K562 (cell line): ENCODE measurements around the gene STX12. TPM values are rescaled to one million over a fixed set of nuclear protein-coding genes. Genes with fewer than 3 reads are reported as not detected.

ENCODE experiments used
- ATAC-seq: fragments of 200-7000 bp; cut with Tn5 transposase; 3 replicates; pipeline ENCODE4 v1.9.1; 2020; ENCODE audit warnings: moderate library complexity
- BruUV-seq: library from RNA; stranded (reverse); fragments of 400-500 nt; replicated peaks from 2 replicates; lab custom pipeline; 2021; lab: Mats Ljungman, UMichigan
- CTCF ChIA-PET: fragments of 300-600 bp; formaldehyde crosslinking; extraction: SDS; loops from one replicate; lab custom pipeline; 2021; ENCODE audit warnings: low intra/inter-chr PET ratio; lab: Yijun Ruan, JAX
- POLR2A ChIA-PET: fragments of 300-600, 350-650 bp; sonication (Branson Sonifier 250); formaldehyde crosslinking; extraction: SDS; loops from one replicate; lab custom pipeline; 2021; ENCODE audit warnings: antibody characterized with exemption, inconsistent platforms; lab: Yijun Ruan, JAX
- DNase-seq, 4 experiments: peaks; one replicate each; pipeline versions ENCODE4 v3.0.0 to v3.0.0-alpha.2; 2011 to 2018; ENCODE audit warnings: low spot score in 3 of 4, mixed read lengths in 3 of 4; ENCODE audit errors: extremely low read depth in 1 of 4
- FAIRE-seq: peaks from 2 replicates; lab custom pipeline; 2011; peaks lifted over from hg19 to GRCh38; lab: Jason Lieb, UNC
- H2AFZ ChIP-seq: 2 replicates; pipeline ENCODE4 v1.6.0; 2011; ENCODE audit warnings: low read depth, low read length, control low read depth, inconsistent platforms
- H3K27ac ChIP-seq: fragments of 200-600 bp; 3 replicates; pipeline ENCODE4 v1.8.0; 2011; ENCODE audit warnings: low read depth, mild to moderate bottlenecking, control low read depth, inconsistent platforms, low read length, moderate library complexity, mixed read lengths; ENCODE audit errors: extremely low read depth
- H3K27me3 ChIP-seq, 2 experiments: fragments of 300-600 bp in 1 of 2; 2 replicates in 1 of 2; 3 replicates in 1 of 2; pipeline versions ENCODE4 v1.6.0 to v1.8.0; 2011; ENCODE audit warnings: inconsistent platforms in 2 of 2, low read length in 2 of 2, mild to moderate bottlenecking in 1 of 2, mixed read lengths in 1 of 2, moderate library complexity in 1 of 2; ENCODE audit not compliant: control insufficient read depth in 2 of 2, insufficient read depth in 2 of 2
- H3K36me3 ChIP-seq: fragments of 300-600 bp; 3 replicates; pipeline ENCODE4 v1.8.0; 2011; ENCODE audit warnings: mild to moderate bottlenecking, low read length, inconsistent platforms; ENCODE audit not compliant: control insufficient read depth, insufficient read depth
- H3K4me1 ChIP-seq, 2 experiments: fragments of 200-600 bp in 1 of 2; replicated peaks in 1 of 2; 2 replicates in 1 of 2; 3 replicates in 1 of 2; pipeline versions ENCODE4 v1.5.1 to v1.8.0; 2011; ENCODE audit warnings: inconsistent platforms in 2 of 2, low read length in 2 of 2, mild to moderate bottlenecking in 1 of 2, mixed read lengths in 1 of 2, moderate library complexity in 1 of 2; ENCODE audit not compliant: control insufficient read depth in 2 of 2, insufficient read depth in 2 of 2
- H3K4me2 ChIP-seq: 2 replicates; pipeline ENCODE4 v1.6.1; 2011; ENCODE audit warnings: low read length, control low read depth, inconsistent platforms, mixed read lengths; ENCODE audit not compliant: insufficient read depth
- H3K4me3 ChIP-seq: fragments of 200-600 bp; sonication (generic), shearing (Covaris generic); 2 replicates; pipeline ENCODE4 v1.5.1; 2016; ENCODE audit warnings: control low read depth, inconsistent platforms
- H3K79me2 ChIP-seq: fragments of 200-600 bp; 3 replicates; pipeline ENCODE4 v1.8.0; 2011; ENCODE audit warnings: low read length, inconsistent platforms; ENCODE audit not compliant: control insufficient read depth, insufficient read depth
- H3K9ac ChIP-seq, 2 experiments: 2 replicates each; pipeline versions ENCODE4 v1.6.0 to v1.6.1; 2011; ENCODE audit warnings: low read depth in 2 of 2, low read length in 2 of 2, control low read depth in 1 of 2, inconsistent platforms in 1 of 2, mild to moderate bottlenecking in 1 of 2, mixed read lengths in 1 of 2; ENCODE audit not compliant: insufficient read depth in 1 of 2
- H3K9me1 ChIP-seq: one replicate; pipeline ENCODE4 v1.6.0; 2011; ENCODE audit warnings: inconsistent platforms, mild to moderate bottlenecking, low read length, moderate library complexity; ENCODE audit not compliant: control insufficient read depth, insufficient read depth
- H3K9me3 ChIP-seq: replicated peaks from 2 replicates; pipeline ENCODE4 v1.5.1; 2011; ENCODE audit warnings: low read depth, low read length, inconsistent platforms; ENCODE audit not compliant: control insufficient read depth, insufficient read depth
- H4K20me1 ChIP-seq: replicated peaks from 2 replicates; pipeline ENCODE4 v1.6.1; 2011; ENCODE audit warnings: low read length, inconsistent platforms, mixed read lengths; ENCODE audit not compliant: control insufficient read depth, insufficient read depth
- BRD9 ChIP-seq: fragments of 450-650 bp; IDR thresholded peaks from 2 replicates; pipeline ENCODE4 v1.6.1; 2018; ENCODE audit warnings: low read depth; ENCODE audit not compliant: partially characterized antibody
- CEBPG ChIP-seq, 3 experiments: fragments of 200-800 bp in 1 of 3; sonication (Bioruptor generic) in 1 of 3; sonication (generic) in 1 of 3; formaldehyde crosslinking in 1 of 3; IDR thresholded peaks in 2 of 3; conservative IDR thresholded peaks in 1 of 3; 2 replicates each; pipeline versions ENCODE4 v1.6.1 to v1.8.0; 2016 to 2022; ENCODE audit warnings: missing compliant biosample characterization in 2 of 3, missing genetic modification characterization in 2 of 3, mild to moderate bottlenecking in 1 of 3, missing genetic modification reagents in 1 of 3
- DNMT1 ChIP-seq: fragments of 450-650 bp; IDR thresholded peaks from 2 replicates; pipeline ENCODE4 v1.6.1; 2016; ENCODE audit warnings: antibody characterized with exemption, mild to moderate bottlenecking
- MCM3 ChIP-seq: fragments of 450-650 bp; IDR thresholded peaks from 2 replicates; pipeline ENCODE4 v1.6.1; 2016
- MCM5 ChIP-seq: fragments of 450-650 bp; IDR thresholded peaks from 2 replicates; pipeline ENCODE4 v1.6.1; 2016; ENCODE audit warnings: low read depth
- PRMT5 ChIP-seq: sonication (generic); formaldehyde crosslinking; IDR thresholded peaks from 2 replicates; pipeline ENCODE4 v1.5.0; 2020; ENCODE audit warnings: missing genetic modification reagents
- RBFOX2 ChIP-seq: fragments of 200-400 bp; formaldehyde crosslinking; IDR thresholded peaks from 2 replicates; pipeline ENCODE4 v1.6.1; 2017; ENCODE audit warnings: low read depth, mild to moderate bottlenecking, low read length, moderate library complexity
- RBM17 ChIP-seq: fragments of 200-400 bp; formaldehyde crosslinking; IDR thresholded peaks from 2 replicates; pipeline ENCODE4 v1.6.1; 2017; ENCODE audit warnings: low read depth, mild to moderate bottlenecking, low read length, borderline replicate concordance
- SPI1 ChIP-seq: IDR thresholded peaks from 2 replicates; pipeline ENCODE4 v1.6.1; 2011; ENCODE audit warnings: low read depth, low read length, control low read depth, borderline replicate concordance
- YBX1 ChIP-seq: fragments of 450-650 bp; IDR thresholded peaks from 2 replicates; pipeline ENCODE4 v1.7.1; 2016; ENCODE audit warnings: mild to moderate bottlenecking
- ZBTB11 ChIP-seq, 3 experiments: fragments of 200-800 bp in 1 of 3; fragments of 250-450 bp in 1 of 3; fragments of 450-650 bp in 1 of 3; sonication (Bioruptor Pico) in 1 of 3; sonication (Bioruptor generic) in 1 of 3; formaldehyde crosslinking in 1 of 3; IDR thresholded peaks; 2 replicates each; pipeline versions ENCODE4 v1.6.1 to v1.8.0; 2016 to 2022; ENCODE audit warnings: mild to moderate bottlenecking in 2 of 3, missing genetic modification characterization in 2 of 3, missing compliant biosample characterization in 1 of 3, moderate library complexity in 1 of 3
- ZNF592 ChIP-seq: fragments of 450-650 bp; IDR thresholded peaks from 2 replicates; pipeline ENCODE4 v1.6.1; 2017; ENCODE audit warnings: antibody characterized with exemption, mild to moderate bottlenecking
- ZNF644 ChIP-seq: fragments of 200-800 bp; sonication (Bioruptor generic); IDR thresholded peaks from 2 replicates; pipeline ENCODE4 v1.6.1; 2016; ENCODE audit warnings: low read depth, missing genetic modification characterization, missing compliant biosample characterization
- WGBS: fragments of 100-300 bp; shearing (Covaris generic); methylation state at CpG from one replicate; pipeline ENCODE4 v1.1.6; 2016; ENCODE audit warnings: low coverage, mixed read lengths; ENCODE audit not compliant: insufficient coverage; ENCODE audit errors: missing lambda C conversion rate; 5-methylcytosine and 5-hydroxymethylcytosine counted together
- in situ Hi-C: fragments of 300-500 bp; cut with MboI; formaldehyde crosslinking; loops from 4 replicates; pipeline ENCODE4 v1.15.0; 2018; ENCODE audit warnings: inconsistent platforms, mixed read lengths
- intact Hi-C: fragments of 100-400 bp; cut with micrococcal nuclease; formaldehyde crosslinking; loops from 2 replicates; pipeline ENCODE4 v1.14.2; 2022
- polyA plus RNA-seq, 8 experiments: library from polyadenylated mRNA; depleted of rRNA in 4 of 8; stranded (reverse) in 5 of 8; unstranded in 3 of 8; fragments of >200 nt; fragmentation: Nextera tagmentation in 2 of 8; fragmentation: Illumina TruSeq in 1 of 8; extraction: Ambion mirVana in 2 of 8; extraction: Trizol in 1 of 8; gene quantifications; 2 replicates each; pipeline versions ENCODE4 v1.2.1 to v1.2.3, GENCODE V29; 2011 to 2014; ENCODE audit warnings: inconsistent platforms in 1 of 8, missing spikeins in 1 of 8
- total RNA-seq, 7 experiments: library from RNA; depleted of rRNA in 6 of 7; stranded (reverse); fragments of >200 nt in 6 of 7; fragmentation: Illumina TruSeq in 2 of 7; extraction: Trizol in 2 of 7; gene quantifications; 2 replicates each; pipeline versions ENCODE4 v1.2.1 to v1.2.3, GENCODE V29; 2011 to 2021; ENCODE audit warnings: low replicate concordance in 1 of 7

STX12 gene
- total and polyA plus RNA-seq, 9 of the 15 experiments (the other 6 are each of a cell fraction or from before 2014, with no cell fraction given) = 16.9 to 31.3 (median 25.7) TPM

- H3K9me3 ChIP-seq = no peaks in the 10 kb centered on the region
- ChIA-PET POLR2A (interaction anchor here (0.6 to 1.2 kb wide), 3 partner anchors 11 to 1299 kb away, joined by 3 to 4 read pairs (median 3); no protein-coding TSS in a partner anchor), CTCF (no interaction called here)
- H2AFZ ChIP-seq = no peak overlapping the region
- no peak overlapping the region for H3K4me3 ChIP-seq
- H3K4me1 ChIP-seq = no peaks in the 10 kb centered on the region
- H3K36me3 ChIP-seq = peaks cover 45% of the 10 kb centered on the region
- no peaks in the 10 kb centered on the region for H3K9me1 ChIP-seq
- no peaks in the 10 kb centered on the region for H3K27me3 ChIP-seq
- intact Hi-C loops = no loop called here
- H4K20me1 ChIP-seq = no peaks in the 10 kb centered on the region
- no peak overlapping the region for H3K4me2 ChIP-seq
- 92% methylated on average over 2 of the region's 2 CpGs for WGBS
- no TSS peak for BruUV-seq
- no peak for DNase-seq
- ATAC-seq = no peak
- no peak overlapping the region for H3K27ac ChIP-seq
- no peak for FAIRE-seq
- no peak overlapping the region for H3K9ac ChIP-seq
- H3K79me2 ChIP-seq = no peaks in the 10 kb centered on the region
- in situ Hi-C loops = no loop called here
- no peak for TF ChIP-seq ZNF644 (tag)
- TF ChIP-seq MCM5 = no peak
- no peak for TF ChIP-seq BRD9
- no peak for TF ChIP-seq ZNF592
- no peak for TF ChIP-seq ZBTB11 (CRISPR knock-in tag; IDR thresholded peaks at IDR 0.05)
- no peak for TF ChIP-seq SPI1
- no peak for TF ChIP-seq PRMT5 (CRISPR knock-in tag)
- TF ChIP-seq MCM3 = no peak
- TF ChIP-seq CEBPG (CRISPR knock-in tag; IDR thresholded peaks at IDR 0.05) = no peak
- no peak for TF ChIP-seq CEBPG (tag; conservative IDR thresholded peaks at IDR 0.05 in 1 of 2, IDR thresholded peaks at IDR 0.05 in 1 of 2)
- TF ChIP-seq RBFOX2 = no peak
- TF ChIP-seq DNMT1 = no peak
- no peak for TF ChIP-seq RBM17
- TF ChIP-seq YBX1 = 0 out of 2 replicates have a peak, but pooled peaks have one; percentile 62
Observed at GRCh38 chr1:27816921-27817630, 44.1 kb downstream of the STX12 start.
